Measurements from ENCODE around the gene FOS.
"Not testable (repeated sequence)": the region's sequence is repeated elsewhere in the genome, so short reads cannot be mapped to it uniquely, and the experiment has no call there.

The FOS gene

DNA sequence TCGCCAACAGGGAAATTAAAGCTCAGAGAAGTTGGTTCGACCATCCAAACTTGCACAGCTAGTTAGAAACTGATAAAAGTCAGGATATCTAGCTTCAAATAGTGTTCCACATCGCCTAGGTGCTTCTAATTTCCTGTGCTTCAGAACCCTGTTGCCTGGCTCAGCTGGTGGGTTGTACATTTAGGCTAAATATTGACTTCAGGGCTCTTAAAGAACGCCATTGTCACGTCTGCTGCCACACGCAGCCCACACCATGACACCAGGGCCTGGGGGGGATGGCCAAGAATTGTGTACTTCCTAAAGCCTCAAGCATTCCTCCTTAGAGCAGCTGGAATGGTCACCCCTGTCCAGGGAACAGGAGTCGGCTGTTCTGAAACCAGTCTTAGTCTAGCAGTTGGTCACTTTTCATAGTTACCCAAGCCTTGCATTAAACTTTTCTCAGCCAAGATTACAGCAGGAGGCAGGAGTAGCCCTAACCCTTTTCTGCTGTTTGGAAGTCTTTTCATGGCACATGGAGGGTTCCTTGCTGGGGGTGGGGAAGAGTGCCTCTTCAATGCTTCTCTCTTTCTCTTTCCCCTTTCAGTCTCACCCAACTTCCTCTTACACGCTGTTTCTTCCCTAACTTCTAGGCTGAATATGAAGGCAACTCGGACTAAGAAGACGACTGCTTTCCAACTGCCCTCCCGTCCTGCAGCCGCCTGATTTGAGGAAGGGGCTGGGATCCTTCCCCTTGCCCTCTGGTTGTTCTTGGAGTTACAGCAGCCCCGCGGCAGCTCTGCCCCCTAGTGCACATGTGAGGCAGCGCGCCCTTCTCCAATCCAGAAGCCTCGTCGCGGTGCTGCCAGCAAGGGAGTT lies 17.1 kb downstream of the FOS start:
- DNase-seq = peak; percentile 91

- no peak for DNase-seq
Observed at GRCh38 chr14:75297411-75298040, 18.9 kb downstream of the FOS start.

DNA sequence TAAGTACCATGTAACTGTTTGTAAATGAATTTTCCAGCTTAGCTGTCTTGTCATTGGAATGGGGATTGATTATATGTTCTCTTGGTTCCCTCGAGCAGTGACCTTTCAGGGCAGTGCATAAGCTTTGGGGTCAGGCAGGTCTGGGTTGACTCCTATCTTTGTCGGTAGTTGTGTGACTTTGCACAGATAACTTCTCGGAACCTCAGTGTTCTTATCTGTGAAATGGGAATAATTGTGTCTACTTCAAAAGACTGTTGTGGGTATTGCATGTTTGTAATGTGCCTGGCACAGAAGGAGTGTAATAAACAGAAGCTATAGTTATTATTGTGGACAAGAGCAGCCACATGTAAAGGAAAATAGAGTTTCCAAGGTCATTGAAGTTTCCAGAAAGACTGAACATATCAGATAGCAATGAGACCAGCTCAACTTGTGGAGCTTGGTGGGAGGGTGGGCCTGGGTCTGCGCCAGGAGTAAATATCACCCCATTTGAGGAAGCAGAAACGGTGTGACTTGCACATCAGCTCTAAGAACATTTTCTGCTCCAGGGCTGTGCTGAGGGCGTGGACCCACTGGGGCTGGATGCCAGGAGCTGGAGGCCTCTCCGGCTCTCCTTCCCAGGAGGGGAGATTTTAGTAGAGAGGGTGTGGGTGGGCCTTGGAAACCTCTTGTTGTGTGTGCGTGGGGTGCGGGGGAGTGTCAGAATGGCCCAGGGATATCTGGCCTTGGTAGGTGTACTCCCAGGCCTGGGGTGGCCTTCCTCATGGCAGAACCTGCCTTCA lies 19.7 kb downstream of the FOS start:
- no peak for DNase-seq

DNA sequence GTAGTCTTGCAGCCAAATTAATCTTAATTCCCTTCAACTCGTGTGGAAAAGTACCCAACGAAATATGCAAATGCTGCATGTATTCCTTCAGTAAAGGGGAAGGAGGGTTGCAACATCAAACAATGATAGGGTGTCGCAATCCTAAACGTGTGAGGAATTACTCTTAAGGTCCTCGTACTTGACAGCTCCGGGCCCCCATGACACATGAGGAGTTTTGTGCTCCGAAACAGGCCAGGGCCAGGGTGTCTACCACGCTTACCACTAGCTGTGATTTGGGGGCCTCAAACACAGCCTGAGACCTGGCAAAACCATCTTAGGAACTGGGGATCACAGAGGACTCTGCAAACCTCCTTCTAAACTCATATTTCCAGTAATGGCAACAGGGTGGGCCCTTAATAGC lies 20.4 kb downstream of the FOS start:
- no peak for DNase-seq

GRCh38 chr14:75299576-75299975 lies 20.9 kb downstream of the FOS start:
- DNase-seq = no peak

GRCh38 chr14:75301666-75302325 lies 23.2 kb downstream of the FOS start:
- DNase-seq = no peak

DNA sequence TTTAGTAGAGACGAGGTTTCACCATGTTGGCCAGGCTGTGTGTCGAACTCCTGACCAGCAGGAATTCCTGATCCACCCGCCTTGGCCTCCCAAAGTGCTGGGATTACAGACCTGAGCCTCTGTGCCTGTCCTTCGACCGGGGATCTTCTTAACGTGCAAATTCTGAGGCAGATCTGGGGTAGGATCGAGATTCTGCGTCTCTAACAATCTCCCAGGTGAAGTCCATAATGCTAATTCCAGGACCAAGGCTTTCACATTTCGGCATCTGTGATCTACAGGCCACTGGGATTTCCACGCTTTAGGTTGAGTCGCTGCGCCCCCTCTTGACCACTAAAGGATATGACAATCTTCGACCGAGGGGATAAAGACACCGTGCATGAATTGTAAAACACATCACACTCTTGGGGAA lies 24.8 kb downstream of the FOS start:
- peak; percentile 75 for DNase-seq

- DNase-seq = not testable (repeated sequence)
Observed at GRCh38 chr14:75306410-75306809, 27.8 kb downstream of the FOS start.

GRCh38 chr14:75306927-75307699 lies 28.5 kb downstream of the FOS start:
- DNase-seq = no peak

DNA sequence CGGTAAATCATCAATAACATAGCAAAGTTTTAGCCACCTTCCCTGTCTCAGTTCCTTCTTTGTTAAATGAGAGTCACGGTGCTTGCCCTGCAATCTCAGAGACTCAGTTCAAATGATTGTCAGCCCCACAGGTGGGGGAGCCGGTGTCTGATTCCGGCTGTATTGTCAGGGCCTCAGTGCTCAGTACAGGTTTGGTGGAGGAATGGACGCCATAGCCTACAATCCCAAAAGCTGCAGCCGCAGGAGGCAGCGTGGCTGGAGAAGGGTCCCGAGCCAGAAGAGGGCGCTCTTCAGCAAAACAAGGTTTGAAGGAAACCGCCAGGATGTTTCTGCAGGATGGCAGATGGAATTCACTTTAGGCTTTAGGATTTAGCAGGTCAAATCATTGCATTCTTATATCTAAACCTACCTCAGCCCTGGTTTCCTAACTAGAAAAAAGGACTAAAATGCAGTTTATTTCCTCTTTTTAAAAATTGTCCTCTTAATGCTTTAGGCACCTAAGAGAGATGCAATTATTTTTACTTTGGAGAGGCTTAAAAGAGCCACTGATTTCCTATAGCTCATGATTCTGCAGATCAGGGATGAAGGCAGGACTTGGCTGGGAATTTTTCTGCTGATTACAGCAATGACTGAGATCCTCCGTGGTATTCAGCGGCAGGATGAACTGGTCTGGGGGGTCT lies 29.2 kb downstream of the FOS start:
- DNase-seq = peak; percentile 92

- DNase-seq = not testable (repeated sequence)
Observed at GRCh38 chr14:75308991-75309390, 30.4 kb downstream of the FOS start.

DNA sequence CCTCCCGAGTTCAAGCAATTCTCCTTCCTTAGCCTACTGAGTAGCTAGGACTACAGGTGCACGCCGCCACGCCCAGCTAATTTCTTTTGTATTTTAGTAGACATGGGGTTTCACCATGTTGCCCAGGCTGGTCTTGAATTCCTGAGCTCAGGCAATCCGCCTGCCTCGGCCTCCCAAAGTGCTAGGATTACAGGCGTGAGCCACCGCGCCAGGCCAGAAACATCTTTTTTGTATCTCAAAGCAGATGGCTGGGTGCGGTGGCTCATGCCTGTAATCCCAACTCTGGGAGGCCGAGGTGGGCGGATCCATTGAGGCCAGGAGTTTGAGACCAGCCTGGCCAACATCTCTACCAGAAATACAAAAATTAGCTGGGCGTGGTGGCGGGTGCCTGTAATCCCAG lies 30.9 kb downstream of the FOS start:
- DNase-seq = not testable (repeated sequence)

DNA sequence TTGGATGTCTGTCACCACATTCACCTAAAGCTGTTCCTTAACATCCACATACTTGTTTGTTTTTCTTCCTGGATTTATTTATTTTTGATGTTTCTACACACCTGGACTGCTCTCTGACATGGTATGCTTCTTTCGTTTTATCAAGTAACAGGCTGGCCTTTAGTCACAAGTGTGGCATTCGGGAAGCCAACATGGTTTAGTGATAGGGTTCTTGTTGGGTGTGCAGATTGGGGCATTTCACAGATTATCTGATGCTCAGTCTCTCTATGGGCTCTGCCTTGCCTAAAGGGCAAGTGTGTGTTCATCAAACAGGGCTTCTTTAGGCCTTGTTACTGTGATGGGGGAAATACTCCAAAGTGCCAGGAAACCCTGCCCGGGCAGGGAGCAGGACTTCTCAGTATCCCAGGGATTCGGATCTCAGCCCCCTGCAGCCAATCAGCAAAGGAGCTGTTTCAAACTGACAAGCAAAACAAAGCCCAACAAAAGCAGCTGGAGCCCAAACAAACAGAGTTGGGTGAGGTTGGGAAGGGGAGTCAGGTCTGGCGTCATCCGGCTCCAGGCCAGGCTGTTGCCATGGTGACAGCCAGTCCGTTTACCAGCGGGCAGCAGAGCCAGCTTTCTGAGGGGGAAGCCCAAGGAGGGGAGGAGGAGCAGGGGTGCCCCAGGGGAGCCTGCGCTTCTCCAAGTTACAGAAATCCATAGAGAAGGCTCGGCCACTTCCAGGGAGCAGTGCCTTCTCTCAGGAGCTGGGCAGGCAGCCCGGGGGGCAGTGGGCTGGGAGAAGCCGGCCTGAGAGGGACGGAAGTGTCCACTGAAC lies 31.9 kb downstream of the FOS start:
- peak; percentile 93 for DNase-seq

- DNase-seq = no peak
Observed at GRCh38 chr14:75311356-75311755, 32.7 kb downstream of the FOS start.

DNA sequence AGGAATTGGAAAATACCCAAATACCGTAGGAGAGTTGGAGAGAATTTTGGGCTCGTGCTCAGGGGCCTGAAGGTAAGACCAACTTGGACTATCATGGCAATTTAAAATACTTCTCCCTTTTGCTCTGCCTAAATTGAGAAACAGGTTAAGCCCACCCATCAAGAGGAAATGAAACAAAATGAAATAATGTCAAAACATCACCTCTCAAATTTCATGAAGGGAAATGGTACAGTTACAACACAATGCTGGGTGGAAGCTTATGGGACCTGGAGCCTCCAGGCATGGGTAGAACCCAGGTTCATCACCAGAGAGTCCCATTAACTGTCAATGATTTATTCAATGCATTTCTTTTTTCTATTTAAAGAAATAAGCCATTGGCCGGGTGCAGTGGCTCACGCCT lies 33.7 kb downstream of the FOS start:
- no peak for DNase-seq

- no peak for DNase-seq
Observed at GRCh38 chr14:75313294-75313693, 34.7 kb downstream of the FOS start.

DNA sequence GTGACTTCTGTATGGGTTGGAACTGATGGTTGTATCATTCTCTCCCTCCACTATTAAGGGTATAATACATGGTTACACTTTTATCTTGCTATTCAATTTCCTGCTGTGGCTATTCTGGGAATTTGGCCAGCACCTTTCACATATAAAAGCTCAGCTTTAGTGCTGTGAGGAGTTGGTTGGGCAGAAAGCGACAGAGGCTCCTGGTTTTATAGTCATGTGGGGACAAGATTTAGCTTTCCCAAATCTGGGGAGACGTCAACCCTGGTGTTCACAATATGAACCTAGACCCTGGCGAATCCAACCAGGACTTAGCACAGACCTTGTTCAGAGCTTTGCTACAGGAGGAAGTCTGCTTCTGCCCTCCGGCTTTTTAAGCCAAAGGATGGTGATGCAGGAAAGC lies 36.5 kb downstream of the FOS start:
- no peak for DNase-seq

- DNase-seq = no peak
Observed at GRCh38 chr14:75317148-75317547, 38.5 kb downstream of the FOS start.

DNA sequence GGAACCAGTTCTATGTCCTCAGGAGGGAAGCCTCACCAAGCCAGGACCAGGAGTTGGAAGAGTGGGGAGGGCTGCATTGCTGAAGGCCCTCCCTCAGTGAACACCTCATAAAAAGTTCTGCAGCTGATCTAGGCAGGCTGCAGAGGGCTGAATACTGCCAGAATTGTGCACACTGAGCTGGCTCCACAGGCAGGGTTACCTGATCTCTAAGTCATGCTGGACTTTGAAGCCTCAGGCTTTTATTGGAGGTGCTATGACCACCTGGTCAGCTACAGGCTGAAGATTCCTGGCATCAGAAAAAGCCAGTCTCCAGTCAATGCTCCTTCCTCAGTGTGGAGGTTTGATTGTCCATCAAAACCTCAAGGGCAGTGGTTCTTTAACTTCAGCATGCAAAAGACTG lies 39.7 kb downstream of the FOS start:
- DNase-seq = no peak

GRCh38 chr14:75319021-75319420 lies 40.4 kb downstream of the FOS start:
- DNase-seq = no peak

DNA sequence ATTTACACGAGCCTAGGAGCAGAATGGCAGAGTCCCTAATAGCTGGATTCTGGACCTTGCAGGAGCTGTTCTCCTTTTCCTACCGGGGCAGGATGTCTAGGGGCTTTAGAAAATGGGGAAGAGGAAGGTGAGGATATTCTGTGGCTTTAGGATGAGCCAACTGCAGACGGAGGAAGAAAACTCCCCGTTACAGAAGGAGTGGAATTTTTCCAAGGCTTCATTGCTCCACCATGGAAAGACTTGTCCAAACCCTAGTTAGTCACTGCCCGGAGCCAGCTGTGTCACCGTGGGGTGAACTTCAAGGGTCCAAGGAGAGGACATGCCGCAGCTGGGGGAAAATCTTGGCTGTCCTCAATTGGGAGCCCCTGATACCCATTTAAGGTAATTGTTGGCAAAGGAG lies 41.6 kb downstream of the FOS start:
- DNase-seq = no peak

Measured in right forelimb (tissue), 1 donor.